Midbrain (tissue), 1 donor: ENCODE results near the gene TECPR2.

ENCODE experiments used
- DNase-seq: peaks from one replicate; lab custom pipeline; 2025; lab: John Stamatoyannopoulos, UW

TECPR2 gene

GRCh38 chr14:102495491-102496330 is 133.0 kb downstream of the TECPR2 start:
- DNase-seq: no peak

DNA sequence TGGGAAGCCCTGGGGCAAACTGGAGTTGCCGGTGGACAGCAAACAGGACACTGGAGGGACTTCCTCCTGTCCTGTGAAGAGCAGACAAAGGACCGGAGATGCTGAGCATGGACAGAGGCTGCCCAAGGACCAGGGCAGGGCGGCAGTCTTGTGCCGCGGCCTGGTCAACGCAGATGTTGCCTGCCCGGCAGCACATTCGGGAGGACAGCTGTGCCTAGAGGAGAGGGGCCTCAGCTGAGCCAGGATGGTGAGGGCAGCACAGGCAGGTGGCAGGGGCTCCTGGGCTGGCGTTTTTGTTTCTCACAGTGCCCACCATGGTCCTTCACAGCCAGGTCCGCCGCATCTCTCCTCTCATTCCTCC is 133.6 kb downstream of the TECPR2 start:
- DNase-seq: no peak

GRCh38 chr14:102496958-102497744 is 134.4 kb downstream of the TECPR2 start:
- no peak for DNase-seq

DNA sequence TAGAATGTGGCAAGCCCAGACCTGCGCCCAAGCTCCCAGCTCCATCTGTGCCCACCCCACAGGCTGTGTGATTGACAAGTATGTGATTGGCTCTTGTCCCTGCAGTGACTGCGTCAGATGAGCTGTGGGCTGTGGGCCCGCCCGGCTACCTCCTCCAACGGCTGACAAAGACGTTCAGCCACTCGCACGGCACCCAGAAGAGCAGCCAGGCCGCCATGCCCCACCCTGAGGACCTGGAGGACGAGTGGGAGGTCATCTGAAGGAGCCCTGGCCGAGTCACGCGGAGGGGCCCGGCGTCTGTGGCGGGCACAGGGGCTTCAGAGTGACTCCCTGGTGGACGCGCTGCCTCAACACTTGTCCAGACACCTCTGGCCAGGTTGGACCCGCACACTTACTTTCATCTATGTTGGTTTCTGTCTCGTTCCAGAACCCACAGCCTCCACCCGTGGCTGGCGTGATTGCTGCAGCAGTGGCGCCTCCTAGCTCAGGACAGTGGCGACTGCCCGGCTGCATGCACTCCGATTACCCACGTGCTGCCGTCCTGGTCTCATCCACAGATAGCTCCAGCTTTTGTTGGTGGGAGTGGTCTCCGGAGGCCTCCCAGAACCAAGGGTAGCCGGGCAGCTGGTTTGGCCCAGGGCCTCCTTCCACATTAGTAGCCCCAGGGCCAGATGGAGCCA is 135.4 kb downstream of the TECPR2 start:
- DNase-seq: no peak

DNA sequence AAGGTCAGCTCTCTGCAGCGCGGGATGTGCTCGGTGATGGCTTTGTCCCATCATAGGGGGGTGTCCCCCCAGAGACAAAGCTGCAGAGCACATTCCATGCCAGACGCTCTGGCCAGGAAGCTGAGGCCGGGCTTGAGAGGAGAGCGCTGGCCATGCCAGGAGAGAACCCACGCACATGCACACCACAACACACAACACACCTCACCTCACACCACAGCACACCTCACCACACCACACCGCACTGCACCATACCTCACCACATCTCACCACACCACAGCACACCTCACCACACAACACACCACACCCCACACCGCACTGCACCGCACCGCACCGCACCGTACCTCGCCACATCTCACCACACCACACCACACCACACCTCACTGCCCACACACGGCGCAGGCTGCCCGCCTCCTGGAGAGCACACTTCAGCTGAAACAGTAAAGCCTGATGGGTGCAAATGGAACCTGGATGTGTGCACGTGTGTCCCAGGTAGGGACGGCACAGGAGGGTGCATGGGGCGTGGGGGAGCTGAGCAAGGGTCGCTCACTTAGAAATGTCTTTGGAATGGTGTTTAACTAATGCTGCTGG is 136.0 kb downstream of the TECPR2 start:
- DNase-seq: no peak

DNA sequence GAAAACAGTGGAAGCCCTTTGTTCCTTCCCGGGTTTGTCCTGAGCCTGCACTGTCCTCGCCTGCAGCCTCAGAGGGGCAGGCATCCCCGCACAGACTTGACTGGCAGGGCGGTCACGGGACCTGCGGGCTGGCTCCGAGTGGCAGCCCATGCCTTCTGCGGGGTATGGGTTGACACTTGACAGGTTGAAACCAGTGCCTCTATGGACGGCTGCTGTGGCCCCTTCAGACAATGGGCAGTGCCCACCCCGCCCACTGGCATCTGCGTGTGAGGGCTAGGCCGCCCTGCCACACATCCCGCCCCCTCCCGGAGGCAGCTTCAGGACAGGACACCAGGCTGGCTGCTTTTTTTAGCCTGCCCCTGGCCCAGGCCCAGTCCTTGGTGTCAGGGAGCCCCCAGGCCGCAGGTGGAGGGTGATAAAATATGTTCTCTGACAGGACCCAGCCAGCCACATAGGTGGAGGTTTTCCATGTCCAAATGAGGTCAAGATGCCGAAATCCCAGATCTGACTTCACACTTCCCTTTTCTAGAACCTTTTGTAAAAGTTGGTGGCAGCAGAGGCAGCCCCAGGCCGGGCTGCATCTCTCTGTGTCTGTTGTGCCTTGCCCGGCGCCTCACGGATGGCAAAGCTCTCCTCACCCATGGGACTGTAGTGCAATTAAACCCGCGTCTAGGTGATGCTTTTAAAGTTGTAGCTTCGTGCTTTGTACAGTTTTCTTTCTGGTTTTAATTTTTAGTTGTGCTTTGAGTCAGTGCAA is 136.8 kb downstream of the TECPR2 start:
- no peak for DNase-seq

DNA sequence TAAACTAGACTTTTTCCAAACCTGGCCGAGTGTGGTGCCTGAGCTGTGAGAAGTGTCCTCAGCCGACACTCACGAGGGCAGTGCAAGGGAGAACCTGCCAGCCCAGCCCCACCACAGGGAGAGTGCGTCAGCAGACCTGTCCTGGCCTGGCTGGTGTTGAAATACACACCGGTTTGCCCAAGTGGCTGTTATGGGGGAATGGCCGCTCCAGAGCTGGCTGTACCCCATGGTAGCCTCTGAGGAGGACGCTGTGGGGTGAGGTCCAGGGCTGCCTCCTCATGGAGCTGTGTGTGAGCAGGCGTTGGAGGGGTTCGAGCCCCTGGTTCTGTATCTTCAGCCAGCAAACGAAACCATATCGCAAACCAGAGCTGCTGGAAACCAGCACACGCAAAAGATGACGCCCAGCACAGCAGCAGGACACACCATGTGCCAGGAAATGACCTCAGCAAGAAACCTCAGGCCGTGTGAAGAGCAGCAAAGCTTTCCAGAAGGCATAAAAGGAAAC is 137.5 kb downstream of the TECPR2 start:
- peak; percentile 19 for DNase-seq

DNA sequence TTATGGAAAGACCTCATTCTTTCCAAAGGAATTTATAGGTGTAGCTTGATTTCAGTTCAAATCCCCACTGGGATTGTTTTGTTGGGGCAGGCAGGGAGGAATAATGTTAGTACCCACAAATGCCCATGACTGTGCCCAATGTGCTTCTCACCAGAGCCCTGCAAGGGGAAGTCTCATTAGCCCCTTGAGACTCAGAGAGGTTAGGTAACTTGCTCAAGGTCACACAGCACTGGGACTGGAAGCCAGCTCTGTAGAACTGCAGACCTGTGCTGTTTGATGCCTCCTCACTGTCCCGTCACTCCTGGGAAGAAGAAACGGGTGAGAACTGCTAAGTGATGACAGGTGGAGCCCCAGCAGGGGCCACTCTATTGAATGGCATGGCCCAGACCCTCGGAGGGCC is 138.0 kb downstream of the TECPR2 start:
- no peak for DNase-seq

- no peak for DNase-seq
Measured at GRCh38 chr14:102501751-102502315, 139.1 kb downstream of the TECPR2 start.

- DNase-seq: no peak
Measured at GRCh38 chr14:102502571-102502970, 139.8 kb downstream of the TECPR2 start.

DNA sequence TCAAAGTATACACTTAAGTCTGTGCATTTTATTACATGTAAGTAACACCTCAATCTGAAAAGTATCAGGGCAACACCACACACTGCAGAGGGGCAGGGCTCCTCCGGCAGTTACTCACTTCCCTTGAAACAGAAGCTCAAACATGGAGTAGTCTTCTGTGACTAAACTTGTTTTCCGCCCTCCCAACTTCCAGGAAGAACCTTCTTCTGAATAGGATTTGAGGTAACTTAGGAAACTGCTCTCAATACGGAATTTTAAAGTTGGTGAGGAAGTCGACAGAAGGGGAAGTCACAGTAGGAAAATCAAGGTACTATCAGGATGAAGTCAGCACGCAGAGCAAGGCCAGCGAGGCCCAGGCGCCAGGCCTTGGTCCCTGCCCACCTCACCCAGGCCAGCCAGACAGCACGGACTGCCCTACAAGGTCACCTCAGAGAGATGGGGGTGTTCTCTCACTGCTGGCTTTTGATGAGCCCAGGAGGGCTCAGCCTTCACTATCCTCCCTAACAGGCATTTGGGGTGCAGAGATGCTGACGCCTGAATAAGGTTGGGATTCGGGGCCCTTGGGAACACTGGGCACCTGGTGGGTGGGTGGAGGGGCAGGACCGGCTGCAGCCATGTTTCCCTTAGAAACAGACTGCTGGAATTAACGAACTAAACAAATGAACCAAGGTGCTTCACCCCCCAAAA is 141.0 kb downstream of the TECPR2 start:
- DNase-seq: no peak

DNA sequence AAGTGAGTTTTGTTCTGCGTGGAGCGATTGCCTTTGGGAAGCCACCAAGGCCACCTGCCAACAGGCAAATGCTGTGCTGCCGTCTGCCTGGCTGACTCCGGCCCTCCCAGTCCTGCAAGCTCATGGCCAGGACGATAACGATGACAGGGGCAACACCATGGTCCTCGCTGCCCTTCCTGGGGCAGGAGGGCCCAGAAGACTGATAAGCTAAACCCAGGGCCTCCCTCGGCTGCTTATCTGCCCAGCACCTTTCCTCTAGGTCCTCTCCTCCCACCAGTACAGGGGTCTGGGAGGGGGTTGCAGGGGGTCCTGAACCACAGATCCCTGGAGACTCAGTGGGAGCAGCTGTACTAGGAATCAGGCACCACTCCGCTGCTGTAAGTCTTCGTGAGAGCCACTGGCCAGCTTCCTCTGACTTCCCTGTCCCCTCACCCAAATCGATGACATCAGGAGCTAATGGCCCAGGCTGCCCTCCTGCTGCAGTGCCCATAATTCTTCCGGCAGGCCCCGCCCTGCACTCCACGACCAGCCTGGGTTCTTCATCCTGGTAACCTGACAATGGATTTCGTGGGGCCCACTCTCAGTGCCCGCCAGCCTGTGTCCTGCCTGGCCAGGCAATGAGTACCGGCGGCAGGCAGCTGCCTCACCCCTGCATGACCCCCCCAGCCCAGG is 141.7 kb downstream of the TECPR2 start:
- DNase-seq: no peak

DNA sequence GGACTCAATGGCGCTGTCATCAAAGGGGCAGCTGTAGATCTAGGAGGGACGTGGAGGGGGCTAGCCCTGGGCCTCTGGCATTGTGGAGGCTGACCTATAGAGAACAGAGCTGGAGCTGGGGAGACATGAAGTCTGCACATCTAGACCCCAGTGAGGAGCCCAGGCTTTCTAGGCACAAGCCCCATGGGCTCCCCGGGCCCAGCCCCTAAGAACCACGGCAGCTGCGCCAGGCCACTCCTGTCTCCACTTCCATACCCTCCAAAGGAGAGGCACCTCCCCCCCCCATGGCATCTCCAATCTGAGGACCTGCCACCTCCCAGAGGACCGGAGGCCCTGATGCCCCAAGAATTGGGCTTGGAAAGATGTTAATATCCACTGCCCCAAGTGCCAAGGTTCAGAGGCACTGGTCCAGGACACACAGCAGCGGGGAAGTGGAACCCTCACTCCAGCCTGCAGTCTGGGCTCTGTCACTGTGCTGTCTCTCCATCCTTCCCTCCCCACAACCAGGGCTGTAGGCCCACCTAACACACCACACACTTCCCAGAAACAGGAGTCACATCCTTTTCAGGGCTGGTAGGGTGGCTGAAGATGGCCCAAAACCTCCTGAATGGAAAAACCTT is 142.4 kb downstream of the TECPR2 start:
- DNase-seq: no peak

- no peak for DNase-seq
Measured at GRCh38 chr14:102505775-102506625, 143.3 kb downstream of the TECPR2 start.

DNA sequence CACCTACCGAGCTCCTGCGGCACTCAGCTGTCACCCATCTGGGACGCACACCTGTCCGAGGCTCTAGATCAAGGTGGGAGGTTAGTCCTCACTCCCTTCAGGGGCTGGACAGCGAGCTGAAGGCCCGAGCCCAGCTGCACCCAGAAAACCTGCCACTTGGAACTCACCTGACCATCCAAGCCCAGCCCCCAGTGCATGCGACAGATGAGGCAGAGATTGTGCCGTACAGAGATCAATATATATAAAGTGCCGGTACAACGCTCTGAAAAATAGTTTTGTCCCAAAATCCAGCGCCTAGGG is 143.8 kb downstream of the TECPR2 start:
- no peak for DNase-seq

DNA sequence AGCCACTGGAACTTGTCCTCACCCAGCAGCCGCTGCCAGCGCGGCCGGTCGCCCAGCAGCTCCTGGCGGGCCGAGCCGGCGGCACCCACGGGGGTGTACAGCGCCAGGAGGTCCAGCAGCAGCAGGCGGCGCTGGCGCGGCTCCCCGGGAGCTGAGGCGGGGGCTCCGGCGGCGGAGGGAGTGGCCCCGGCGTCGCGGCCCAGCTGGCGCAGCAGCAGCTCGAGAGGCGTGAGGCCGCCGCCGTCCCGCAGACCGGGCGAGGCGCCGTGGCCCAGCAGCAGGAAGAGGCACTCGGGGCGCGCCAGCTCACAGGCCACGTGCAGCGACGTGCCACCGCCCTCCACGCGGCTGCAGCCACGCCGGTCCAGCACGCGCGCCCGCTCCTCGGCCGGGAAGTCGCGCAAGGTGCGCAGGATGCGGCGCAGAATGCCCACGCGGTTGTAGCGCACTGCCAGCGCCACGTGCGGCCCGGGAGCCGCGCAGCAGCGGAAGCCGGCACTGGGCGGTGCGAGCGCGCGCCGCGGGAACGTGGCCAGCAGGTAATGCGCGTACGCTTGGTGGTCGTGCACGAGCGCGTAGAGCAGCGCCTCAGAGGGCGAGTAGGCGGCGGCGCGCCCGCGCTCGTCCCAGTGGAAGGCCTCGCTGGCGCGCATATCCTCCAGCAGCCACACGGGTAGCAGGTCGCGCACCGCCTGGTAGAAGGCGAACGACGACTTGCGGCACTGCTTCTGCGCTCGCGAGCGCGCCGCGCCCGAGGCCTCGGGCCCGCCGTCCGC is 144.5 kb downstream of the TECPR2 start:
- no peak for DNase-seq

- DNase-seq: no peak
Measured at GRCh38 chr14:102507857-102508312, 145.1 kb downstream of the TECPR2 start.

- no peak for DNase-seq
Measured at GRCh38 chr14:102508410-102508773, 145.7 kb downstream of the TECPR2 start.
